ENCODE data around the gene MLEC. TPM values are rescaled to one million over a fixed set of nuclear protein-coding genes. Genes with fewer than 3 reads are reported as not detected.

Gene MLEC
- total and polyA plus RNA-seq, 2 of the 13 experiments (the other 11 are each of a cell fraction or from before 2014, with no cell fraction given) = 49.8 to 156 TPM

DNA sequence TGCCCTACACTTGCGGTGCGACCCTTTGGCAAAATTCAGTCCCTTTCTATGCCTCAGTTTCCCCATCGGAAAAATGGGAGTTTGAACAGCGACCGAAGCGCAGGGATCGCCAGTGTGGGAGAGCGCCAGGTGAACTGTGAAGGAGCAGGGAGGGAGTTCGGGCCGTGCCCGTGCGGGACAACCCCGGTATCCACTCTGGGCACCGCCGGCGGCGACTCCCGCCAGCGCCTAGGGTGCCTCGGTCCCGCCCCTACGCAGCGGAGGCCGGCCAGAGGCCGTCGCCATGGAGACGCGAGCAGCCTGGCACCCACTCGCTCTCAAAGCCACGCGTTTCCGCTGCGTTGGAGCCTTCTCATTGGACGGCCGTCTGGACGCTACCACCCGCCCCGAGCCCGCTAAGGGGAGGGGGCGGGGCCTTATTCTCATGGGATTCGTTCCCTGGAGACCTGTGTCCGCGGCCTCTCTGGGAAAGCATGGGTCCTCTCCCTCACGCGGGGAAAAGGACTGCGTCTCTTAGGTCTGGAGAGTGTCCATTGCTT lies 729 bp upstream of the MLEC start (continued):
- TF ChIP-seq, protein P1, sequence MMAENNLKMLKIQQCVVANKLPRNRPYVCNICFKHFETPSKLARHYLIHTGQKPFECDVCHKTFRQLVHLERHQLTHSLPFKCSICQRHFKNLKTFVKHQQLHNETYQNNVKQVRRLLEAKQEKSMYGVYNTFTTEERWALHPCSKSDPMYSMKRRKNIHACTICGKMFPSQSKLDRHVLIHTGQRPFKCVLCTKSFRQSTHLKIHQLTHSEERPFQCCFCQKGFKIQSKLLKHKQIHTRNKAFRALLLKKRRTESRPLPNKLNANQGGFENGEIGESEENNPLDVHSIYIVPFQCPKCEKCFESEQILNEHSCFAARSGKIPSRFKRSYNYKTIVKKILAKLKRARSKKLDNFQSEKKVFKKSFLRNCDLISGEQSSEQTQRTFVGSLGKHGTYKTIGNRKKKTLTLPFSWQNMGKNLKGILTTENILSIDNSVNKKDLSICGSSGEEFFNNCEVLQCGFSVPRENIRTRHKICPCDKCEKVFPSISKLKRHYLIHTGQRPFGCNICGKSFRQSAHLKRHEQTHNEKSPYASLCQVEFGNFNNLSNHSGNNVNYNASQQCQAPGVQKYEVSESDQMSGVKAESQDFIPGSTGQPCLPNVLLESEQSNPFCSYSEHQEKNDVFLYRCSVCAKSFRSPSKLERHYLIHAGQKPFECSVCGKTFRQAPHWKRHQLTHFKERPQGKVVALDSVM (CRISPR knock-in tag; IDR thresholded peaks at IDR 0.05) = no peak
- TF ChIP-seq GATAD2A (CRISPR knock-in tag; IDR thresholded peaks at IDR 0.05) (no peak), MLLT10 (CRISPR knock-in tag; IDR thresholded peaks at IDR 0.05) (no peak), ADNP (CRISPR knock-in tag; IDR thresholded peaks at IDR 0.05) (no peak), IKZF4 (CRISPR knock-in tag; IDR thresholded peaks at IDR 0.05; ENCODE audit: borderline replicate concordance, low read depth, not compliant biosample characterization) (no peak), ZNF335 (CRISPR knock-in tag; IDR thresholded peaks at IDR 0.05) (no peak), FOSL1 (CRISPR knock-in tag; IDR thresholded peaks at IDR 0.05; ENCODE audit: borderline replicate concordance) (no peak), ZNF501 (CRISPR knock-in tag; IDR thresholded peaks at IDR 0.05) (peak; percentile 78; the same call in 1 of the 2 replicates), NFE2L2 (IDR thresholded peaks at IDR 0.05; ENCODE audit: low read length) (no peak), SIN3A (IDR thresholded peaks at IDR 0.05; ENCODE audit: borderline replicate concordance, low read depth, low read length) (peak; percentile 55; the same call in 1 of the 2 replicates), POGZ (CRISPR knock-in tag; IDR thresholded peaks at IDR 0.05) (no peak), SIX4 (CRISPR knock-in tag; IDR thresholded peaks at IDR 0.05) (no peak), HNRNPK (IDR thresholded peaks at IDR 0.05; ENCODE audit: low read depth, low read length, poor library complexity, severe bottlenecking) (no peak), ZNF567 (CRISPR knock-in tag; IDR thresholded peaks at IDR 0.05; ENCODE audit: borderline replicate concordance) (no peak)
- TF ChIP-seq, protein P2, sequence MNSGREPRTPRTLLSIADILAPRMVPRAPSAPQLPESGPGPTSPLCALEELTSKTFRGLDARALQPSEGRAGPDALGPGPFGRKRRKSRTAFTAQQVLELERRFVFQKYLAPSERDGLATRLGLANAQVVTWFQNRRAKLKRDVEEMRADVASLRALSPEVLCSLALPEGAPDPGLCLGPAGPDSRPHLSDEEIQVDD (CRISPR knock-in tag; IDR thresholded peaks at IDR 0.05; ENCODE audit: borderline replicate concordance) = no peak
- TF ChIP-seq, protein P3, sequence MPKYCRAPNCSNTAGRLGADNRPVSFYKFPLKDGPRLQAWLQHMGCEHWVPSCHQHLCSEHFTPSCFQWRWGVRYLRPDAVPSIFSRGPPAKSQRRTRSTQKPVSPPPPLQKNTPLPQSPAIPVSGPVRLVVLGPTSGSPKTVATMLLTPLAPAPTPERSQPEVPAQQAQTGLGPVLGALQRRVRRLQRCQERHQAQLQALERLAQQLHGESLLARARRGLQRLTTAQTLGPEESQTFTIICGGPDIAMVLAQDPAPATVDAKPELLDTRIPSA (CRISPR knock-in tag; IDR thresholded peaks at IDR 0.05; ENCODE audit: borderline replicate concordance) = no peak
- TF ChIP-seq, protein P4, sequence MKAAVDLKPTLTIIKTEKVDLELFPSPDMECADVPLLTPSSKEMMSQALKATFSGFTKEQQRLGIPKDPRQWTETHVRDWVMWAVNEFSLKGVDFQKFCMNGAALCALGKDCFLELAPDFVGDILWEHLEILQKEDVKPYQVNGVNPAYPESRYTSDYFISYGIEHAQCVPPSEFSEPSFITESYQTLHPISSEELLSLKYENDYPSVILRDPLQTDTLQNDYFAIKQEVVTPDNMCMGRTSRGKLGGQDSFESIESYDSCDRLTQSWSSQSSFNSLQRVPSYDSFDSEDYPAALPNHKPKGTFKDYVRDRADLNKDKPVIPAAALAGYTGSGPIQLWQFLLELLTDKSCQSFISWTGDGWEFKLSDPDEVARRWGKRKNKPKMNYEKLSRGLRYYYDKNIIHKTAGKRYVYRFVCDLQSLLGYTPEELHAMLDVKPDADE (CRISPR knock-in tag; IDR thresholded peaks at IDR 0.05) = 0 out of 2 replicates have a peak, but pooled peaks have one; percentile 44
- TF ChIP-seq, protein P5, sequence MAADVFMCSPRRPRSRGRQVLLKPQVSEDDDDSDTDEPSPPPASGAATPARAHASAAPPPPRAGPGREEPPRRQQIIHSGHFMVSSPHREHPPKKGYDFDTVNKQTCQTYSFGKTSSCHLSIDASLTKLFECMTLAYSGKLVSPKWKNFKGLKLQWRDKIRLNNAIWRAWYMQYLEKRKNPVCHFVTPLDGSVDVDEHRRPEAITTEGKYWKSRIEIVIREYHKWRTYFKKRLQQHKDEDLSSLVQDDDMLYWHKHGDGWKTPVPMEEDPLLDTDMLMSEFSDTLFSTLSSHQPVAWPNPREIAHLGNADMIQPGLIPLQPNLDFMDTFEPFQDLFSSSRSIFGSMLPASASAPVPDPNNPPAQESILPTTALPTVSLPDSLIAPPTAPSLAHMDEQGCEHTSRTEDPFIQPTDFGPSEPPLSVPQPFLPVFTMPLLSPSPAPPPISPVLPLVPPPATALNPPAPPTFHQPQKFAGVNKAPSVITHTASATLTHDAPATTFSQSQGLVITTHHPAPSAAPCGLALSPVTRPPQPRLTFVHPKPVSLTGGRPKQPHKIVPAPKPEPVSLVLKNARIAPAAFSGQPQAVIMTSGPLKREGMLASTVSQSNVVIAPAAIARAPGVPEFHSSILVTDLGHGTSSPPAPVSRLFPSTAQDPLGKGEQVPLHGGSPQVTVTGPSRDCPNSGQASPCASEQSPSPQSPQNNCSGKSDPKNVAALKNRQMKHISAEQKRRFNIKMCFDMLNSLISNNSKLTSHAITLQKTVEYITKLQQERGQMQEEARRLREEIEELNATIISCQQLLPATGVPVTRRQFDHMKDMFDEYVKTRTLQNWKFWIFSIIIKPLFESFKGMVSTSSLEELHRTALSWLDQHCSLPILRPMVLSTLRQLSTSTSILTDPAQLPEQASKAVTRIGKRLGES (CRISPR knock-in tag; IDR thresholded peaks at IDR 0.05; ENCODE audit: borderline replicate concordance) = no peak
- TF ChIP-seq, protein P6, sequence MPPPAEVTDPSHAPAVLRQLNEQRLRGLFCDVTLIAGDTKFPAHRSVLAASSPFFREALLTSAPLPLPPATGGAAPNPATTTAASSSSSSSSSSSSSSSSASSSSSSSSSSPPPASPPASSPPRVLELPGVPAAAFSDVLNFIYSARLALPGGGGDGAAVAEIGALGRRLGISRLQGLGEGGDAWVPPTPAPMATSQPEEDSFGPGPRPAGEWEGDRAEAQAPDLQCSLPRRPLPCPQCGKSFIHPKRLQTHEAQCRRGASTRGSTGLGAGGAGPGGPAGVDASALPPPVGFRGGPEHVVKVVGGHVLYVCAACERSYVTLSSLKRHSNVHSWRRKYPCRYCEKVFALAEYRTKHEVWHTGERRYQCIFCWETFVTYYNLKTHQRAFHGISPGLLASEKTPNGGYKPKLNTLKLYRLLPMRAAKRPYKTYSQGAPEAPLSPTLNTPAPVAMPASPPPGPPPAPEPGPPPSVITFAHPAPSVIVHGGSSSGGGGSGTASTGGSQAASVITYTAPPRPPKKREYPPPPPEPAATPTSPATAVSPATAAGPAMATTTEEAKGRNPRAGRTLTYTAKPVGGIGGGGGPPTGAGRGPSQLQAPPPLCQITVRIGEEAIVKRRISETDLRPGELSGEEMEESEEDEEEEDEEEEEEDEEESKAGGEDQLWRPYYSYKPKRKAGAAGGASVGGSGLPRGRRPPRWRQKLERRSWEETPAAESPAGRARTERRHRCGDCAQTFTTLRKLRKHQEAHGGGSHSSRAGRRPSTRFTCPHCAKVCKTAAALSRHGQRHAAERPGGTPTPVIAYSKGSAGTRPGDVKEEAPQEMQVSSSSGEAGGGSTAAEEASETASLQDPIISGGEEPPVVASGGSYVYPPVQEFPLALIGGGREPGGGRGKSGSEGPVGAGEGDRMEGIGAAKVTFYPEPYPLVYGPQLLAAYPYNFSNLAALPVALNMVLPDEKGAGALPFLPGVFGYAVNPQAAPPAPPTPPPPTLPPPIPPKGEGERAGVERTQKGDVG (CRISPR knock-in tag; IDR thresholded peaks at IDR 0.05; ENCODE audit: borderline replicate concordance) = no peak
